Measurements from ENCODE around the gene ST8SIA6.

DNA sequence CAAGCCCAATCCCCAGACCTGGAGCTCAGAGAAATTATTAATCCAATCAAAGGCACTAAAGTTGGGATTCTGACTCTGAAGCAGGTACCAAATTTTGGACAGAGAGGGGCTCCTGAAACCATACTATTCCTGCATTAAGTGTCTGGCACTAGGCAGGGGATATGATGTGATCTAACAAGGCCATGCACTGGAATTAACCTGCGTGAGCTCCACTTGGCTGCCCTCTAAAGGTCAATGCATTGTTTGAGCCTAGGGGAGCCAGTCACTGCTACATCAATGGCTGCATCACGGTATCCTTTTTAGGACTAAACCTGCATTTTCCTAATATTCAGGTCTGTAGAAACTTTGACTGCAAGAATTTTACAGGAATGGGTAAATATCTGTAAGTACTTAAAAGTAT, 42.1 kb downstream of the ST8SIA6 start:
- TF ChIP-seq ZBTB33 (IDR thresholded peaks at IDR 0.05; ENCODE audit: extremely low read depth, insufficient replicate concordance, low read length) (no peak), EZH2 (IDR thresholded peaks at IDR 0.05) (no peak), CTCF (IDR thresholded peaks at IDR 0.05 in 2 of 3, conservative IDR thresholded peaks at IDR 0.05 in 1 of 3; ENCODE audit: borderline replicate concordance in 1 of 3, insufficient read depth in 1 of 3, low read depth in 2 of 3, low read length in 2 of 3) (peak; percentile 7 to 25 (median 9); a peak in 1 of 6 replicates), EGR1 (IDR thresholded peaks at IDR 0.05; ENCODE audit: low read depth) (no peak), POLR2A (IDR thresholded peaks at IDR 0.05; ENCODE audit: borderline replicate concordance, extremely low read depth, insufficient read depth, insufficient read length) (no peak)
- TF ChIP-seq, protein P1, sequence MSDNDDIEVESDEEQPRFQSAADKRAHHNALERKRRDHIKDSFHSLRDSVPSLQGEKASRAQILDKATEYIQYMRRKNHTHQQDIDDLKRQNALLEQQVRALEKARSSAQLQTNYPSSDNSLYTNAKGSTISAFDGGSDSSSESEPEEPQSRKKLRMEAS (IDR thresholded peaks at IDR 0.05), result no peak

All from HCT116 (cell line).